Measurements from ENCODE around the gene TPM4. TPM values are rescaled to one million over a fixed set of nuclear protein-coding genes. Genes with fewer than 3 reads are reported as not detected.

The TPM4 gene
- total and polyA plus RNA-seq, 2 of the 13 experiments (the other 11 are each of a cell fraction or from before 2014, with no cell fraction given): 180 to 188 TPM

DNA sequence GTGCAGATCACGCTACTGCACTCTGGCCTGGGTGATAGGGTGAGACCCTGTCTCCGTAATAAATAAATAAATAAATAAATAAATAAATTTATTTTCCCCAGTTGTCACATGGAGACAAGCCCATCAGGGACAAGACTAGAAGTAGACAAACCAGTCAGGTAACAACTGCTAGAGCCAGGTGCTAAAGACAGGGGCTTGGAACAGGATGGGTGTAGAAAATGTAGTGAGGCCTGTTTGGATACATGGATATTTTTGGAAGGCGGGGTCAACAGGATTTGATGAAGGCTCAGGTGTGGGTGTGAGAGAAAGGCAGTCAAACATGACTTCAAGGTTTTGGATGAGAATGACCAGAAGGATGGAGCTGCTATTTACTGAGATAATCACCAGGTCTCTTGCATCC is 27.7 kb upstream of the TPM4 start (continued):
- TF ChIP-seq ZNF83 (CRISPR knock-in tag; IDR thresholded peaks at IDR 0.05; ENCODE audit: borderline replicate concordance): no peak

DNA sequence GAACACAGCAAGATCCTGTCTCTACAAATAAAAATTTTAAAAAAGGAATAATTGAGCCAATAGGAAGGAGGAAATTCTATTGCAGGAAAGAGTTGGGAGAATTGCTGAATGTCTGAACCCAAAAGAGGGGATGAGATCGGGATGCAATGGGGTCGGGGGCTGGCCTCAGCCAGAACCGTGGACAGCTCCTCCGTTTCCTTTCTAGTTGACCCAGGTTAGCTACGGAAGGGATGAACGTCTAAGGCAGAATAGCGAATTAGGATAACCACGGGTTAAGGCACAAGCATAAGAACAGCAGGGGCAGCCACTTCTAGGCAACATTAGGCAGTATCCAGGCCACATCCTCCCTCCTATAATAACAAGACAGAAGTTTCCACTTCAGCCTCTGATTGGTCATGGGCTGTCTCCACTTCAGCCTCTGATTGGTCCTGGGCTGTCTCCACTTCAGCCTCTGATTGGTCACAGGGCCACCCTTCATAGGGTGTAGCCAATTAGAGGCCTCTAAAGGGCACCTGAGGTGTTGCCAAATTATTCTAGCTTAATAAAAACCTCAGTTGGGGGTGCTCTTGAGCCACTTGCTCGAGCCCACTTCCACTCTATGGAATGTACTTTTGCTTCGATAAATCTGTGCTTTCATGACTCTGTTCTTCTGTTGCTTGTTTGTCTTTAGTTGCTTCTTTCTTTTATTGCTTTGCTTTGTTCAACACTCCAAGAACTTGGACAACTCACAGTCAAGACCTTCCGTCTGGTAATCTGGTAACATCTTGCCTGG is 24.9 kb upstream of the TPM4 start:
- intact Hi-C loops (cut with micrococcal nuclease; ENCODE audit: unreplicated experiment): no loop called here
- TF ChIP-seq NFKB2 (CRISPR knock-in tag; IDR thresholded peaks at IDR 0.05; ENCODE audit: borderline replicate concordance): no peak
- no peak for TF ChIP-seq GLI4 (CRISPR knock-in tag; IDR thresholded peaks at IDR 0.05; ENCODE audit: borderline replicate concordance)
- no peak for TF ChIP-seq ZFY (CRISPR knock-in tag; IDR thresholded peaks at IDR 0.05)
- TF ChIP-seq BHLHE40 (IDR thresholded peaks at IDR 0.05; ENCODE audit: low read length): no peak
- no peak for TF ChIP-seq EEA1 (CRISPR knock-in tag; IDR thresholded peaks at IDR 0.05; ENCODE audit: borderline replicate concordance)
- TF ChIP-seq NFYC (CRISPR knock-in tag; IDR thresholded peaks at IDR 0.05): peak; percentile 66
- TF ChIP-seq MIER2 (CRISPR knock-in tag; IDR thresholded peaks at IDR 0.05): peak; percentile 93
- no peak for TF ChIP-seq ZNF790 (CRISPR knock-in tag; IDR thresholded peaks at IDR 0.05; ENCODE audit: borderline replicate concordance)
- TF ChIP-seq ZNF383 (CRISPR knock-in tag; IDR thresholded peaks at IDR 0.05; ENCODE audit: borderline replicate concordance): no peak
- TF ChIP-seq, protein P1, sequence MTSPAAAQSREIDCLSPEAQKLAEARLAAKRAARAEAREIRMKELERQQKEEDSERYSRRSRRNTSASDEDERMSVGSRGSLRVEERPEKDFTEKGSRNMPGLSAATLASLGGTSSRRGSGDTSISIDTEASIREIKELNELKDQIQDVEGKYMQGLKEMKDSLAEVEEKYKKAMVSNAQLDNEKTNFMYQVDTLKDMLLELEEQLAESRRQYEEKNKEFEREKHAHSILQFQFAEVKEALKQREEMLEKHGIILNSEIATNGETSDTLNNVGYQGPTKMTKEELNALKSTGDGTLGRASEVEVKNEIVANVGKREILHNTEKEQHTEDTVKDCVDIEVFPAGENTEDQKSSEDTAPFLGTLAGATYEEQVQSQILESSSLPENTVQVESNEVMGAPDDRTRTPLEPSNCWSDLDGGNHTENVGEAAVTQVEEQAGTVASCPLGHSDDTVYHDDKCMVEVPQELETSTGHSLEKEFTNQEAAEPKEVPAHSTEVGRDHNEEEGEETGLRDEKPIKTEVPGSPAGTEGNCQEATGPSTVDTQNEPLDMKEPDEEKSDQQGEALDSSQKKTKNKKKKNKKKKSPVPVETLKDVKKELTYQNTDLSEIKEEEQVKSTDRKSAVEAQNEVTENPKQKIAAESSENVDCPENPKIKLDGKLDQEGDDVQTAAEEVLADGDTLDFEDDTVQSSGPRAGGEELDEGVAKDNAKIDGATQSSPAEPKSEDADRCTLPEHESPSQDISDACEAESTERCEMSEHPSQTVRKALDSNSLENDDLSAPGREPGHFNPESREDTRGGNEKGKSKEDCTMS (CRISPR knock-in tag; conservative IDR thresholded peaks at IDR 0.05): no peak
- TF ChIP-seq ZNF441 (CRISPR knock-in tag; IDR thresholded peaks at IDR 0.05; ENCODE audit: borderline replicate concordance): no peak
- TF ChIP-seq TRIM22 (IDR thresholded peaks at IDR 0.05): no peak
- TF ChIP-seq KDM5B (CRISPR knock-in tag; IDR thresholded peaks at IDR 0.05; ENCODE audit: borderline replicate concordance): no peak
- peak; percentile 43; the same call in 1 of the 2 replicates for TF ChIP-seq EHMT2 (IDR thresholded peaks at IDR 0.05; ENCODE audit: borderline replicate concordance, low read depth, low read length)
- TF ChIP-seq ZNF205 (CRISPR knock-in tag; IDR thresholded peaks at IDR 0.05): no peak

More for the DNA sequence above, 24.9 kb upstream of the TPM4 start:
- H3K9me3 ChIP-seq (ENCODE audit: low read length): peaks cover 9% of the 10 kb centered on the region
- POLR2A ChIA-PET: no interaction called here
- no peak overlapping the region for H3K9ac ChIP-seq (ENCODE audit: insufficient read depth, low read depth, low read length)
- FAIRE-seq (no peak), ATAC-seq (peak; percentile 53; the same call in 2 of the 3 replicates), DNase-seq (ENCODE audit: low spot score) (no peak)
- no peaks in the 10 kb centered on the region; the same call in 1 of the 2 replicates for H3K4me1 ChIP-seq (ENCODE audit: insufficient read depth, low read length)
- CTCF ChIA-PET (ENCODE audit: low intra/inter-chr PET ratio, low total read pairs): no interaction called here
- no TSS peak for BruUV-seq (replicated peaks)
- no peaks in the 10 kb centered on the region for H3K36me3 ChIP-seq (replicated peaks in 1 of 2; ENCODE audit: control insufficient read depth in 1 of 2, insufficient read depth in 2 of 2, low read length in 2 of 2)
- H2AFZ ChIP-seq (ENCODE audit: low read length): no peak overlapping the region
- in situ Hi-C loops (cut with HindIII; ENCODE audit: extremely low pct_ligation_motif_present, low pct_unique_long_range_greater_than_20kb): no loop called here
- H3K27me3 ChIP-seq (ENCODE audit: control insufficient read depth in 1 of 2, insufficient read depth in 2 of 2, low read length in 2 of 2): no peaks in the 10 kb centered on the region; a peak in 1 of 5 replicates
- H3K27ac ChIP-seq (ENCODE audit: extremely low read length, insufficient read depth, low read length): no peak overlapping the region
- H3K4me3 ChIP-seq (replicated peaks in 1 of 3; ENCODE audit: insufficient read depth in 1 of 3, low read depth in 2 of 3, low read length in 3 of 3): no peak overlapping the region
- H4K20me1 ChIP-seq (ENCODE audit: insufficient read depth, low read length): no peaks in the 10 kb centered on the region
- H3K4me2 ChIP-seq (ENCODE audit: low read depth, low read length): no peak overlapping the region
- 24% methylated on average over 8 of the region's 11 CpGs for WGBS (ENCODE audit: low lambda C conversion rate)
- no peaks in the 10 kb centered on the region for H3K79me2 ChIP-seq (ENCODE audit: insufficient read depth, low read length)

Data from HepG2 (cell line).